GM21360 (cell line): Measurements from ENCODE around the gene SLC1A7.

ENCODE experiments used
- ATAC-seq: cut with Tn5 transposase; IDR thresholded peaks from one replicate; pipeline ENCODE4 v1.9.1; 2021; ENCODE audit warnings: mild to moderate bottlenecking, moderate library complexity; ENCODE audit not compliant: unreplicated experiment

The SLC1A7 gene

DNA sequence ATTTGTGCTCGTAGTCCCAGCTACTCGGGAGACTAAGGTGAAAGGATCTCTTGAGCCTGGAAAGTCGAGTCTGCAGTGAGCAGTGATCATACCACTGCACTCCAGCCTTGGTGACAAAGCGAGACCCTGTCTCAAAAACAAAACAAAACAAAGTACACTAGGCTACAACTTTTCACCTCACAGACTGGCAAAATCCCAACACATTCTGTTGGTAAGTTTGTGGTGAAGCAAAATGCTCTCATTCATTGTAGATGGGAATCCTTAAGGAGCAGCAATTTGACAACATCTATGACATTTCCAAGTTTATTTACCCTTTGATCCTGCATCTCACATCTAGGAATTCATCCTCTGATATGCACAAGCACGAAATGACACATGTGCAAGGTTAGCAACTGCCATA lies 20.2 kb upstream of the SLC1A7 start:
- ATAC-seq, result no peak

DNA sequence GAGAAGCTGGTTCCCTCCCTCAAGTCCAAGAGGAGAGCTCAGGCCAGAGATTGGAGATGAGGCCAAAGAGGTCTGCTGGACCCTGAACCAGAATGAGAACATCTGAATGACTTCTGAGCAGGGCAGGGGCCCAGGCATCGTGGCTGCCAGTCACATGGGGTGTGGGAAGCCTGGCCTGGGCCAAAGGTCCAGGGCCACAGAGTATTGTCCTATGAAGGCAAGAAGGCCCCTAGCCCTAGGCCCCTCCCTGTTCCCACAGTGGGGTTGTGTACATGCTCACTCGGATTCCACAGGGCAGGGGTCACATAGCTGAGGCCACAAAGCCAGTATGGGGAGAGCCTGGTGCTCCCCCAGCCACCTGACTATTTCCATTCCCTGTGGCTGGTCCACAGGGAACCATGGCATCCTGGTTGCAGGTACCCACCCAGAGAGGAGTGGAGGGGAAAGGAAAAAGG lies 18.5 kb upstream of the SLC1A7 start:
- ATAC-seq, result no peak

DNA sequence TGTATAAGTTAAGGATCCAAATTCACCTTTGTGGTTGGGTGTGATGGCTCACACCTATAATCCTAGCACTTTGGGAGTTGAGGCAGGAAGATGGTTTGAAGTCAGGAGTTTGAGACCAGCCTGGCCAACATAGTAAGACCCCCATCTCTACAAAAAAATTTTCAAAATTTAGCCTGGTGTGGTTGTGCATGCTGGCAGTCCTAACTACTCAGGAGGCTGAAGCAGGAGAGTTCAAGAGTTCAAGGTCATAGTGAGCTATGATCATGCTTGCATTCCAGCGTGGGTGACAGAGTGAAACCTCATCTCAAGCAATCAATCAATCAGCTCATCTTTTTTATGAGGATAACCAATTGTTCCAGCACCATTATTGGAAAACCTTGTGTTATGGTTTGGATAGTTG lies 16.5 kb upstream of the SLC1A7 start:
- ATAC-seq, result no peak

DNA sequence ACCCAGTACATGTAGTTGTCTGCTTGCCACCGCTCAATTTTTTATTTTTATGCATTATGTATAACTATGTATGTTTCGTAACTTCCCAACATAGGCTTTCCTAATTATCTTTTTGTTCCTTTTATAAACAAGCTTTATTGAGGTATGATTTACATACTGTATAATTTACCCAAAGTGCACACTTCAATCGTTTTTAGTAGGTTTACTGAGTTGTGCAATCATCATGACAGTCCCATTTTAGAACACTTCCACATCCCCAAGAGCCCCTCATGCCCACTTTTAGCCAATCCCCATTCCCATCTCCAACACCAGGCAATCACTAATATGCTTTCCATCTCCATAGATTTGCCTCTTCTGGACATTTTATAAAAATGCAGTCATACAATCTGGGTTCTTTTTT lies 14.3 kb upstream of the SLC1A7 start:
- no peak for ATAC-seq

DNA sequence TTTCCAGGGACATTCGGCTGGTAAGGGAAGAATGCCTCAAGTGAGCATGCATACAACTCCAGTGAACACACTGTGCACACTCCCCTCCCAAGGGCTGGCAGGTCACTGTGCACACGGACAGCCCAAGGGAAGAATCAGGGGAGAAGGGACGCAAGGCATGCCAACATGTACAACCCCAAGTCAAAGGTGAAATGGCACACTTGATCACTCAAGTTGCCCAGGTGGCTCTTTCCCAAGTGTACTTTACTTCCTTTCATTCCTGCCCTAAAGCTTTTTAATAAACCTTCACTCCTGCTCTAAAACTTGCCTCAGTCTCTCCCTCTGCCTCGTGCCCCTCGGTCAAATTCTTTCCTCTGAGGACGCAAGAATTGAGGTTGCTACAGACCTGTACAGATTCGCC lies 13.5 kb upstream of the SLC1A7 start:
- no peak for ATAC-seq

DNA sequence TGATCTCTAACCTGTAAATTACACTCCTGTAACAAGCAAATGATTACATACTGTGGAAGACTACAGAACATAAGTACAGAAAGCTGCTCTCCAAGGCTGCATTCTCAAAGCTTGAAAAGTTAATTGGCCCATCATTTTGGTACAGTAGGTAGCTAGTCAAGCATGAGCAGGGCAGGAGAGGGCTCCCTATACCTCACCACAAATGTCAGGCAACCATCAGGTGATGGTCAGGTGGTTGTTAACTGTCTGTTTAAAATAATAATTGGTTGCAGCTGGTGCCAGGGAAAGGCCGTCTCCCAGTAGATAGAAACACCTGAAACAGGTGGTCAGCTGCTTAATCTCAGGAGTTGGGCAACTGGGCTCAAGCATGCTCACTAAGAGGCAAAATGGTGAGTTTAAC lies 13.1 kb upstream of the SLC1A7 start:
- no peak for ATAC-seq

DNA sequence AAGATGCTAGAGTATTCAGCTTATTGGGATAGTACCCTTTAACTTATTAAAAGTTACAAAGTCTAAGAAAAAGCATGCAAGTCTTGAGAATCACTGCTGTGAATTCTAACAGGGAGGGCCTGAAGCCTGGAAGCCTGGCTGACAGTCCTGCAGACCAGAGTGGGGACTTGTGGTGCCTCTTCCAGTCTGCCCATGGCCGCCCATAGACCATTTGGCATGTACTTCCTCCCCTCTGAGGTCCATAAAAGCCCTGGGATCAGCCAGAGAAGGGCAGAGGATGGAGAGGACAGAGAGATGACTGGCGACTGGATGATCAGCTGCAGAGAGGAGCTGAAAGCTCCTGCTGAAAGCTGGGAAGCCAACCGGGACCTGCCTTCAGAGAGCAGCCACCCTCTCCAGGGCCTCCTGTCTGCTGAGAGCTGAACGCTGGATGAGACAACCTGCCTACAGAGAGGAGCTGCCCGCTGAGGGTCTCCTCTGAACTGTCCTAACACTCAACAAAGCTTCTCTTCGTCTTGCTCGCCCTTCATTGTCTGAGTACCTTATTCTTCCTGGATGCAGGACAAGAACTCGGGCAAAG lies 12.5 kb upstream of the SLC1A7 start:
- no peak for ATAC-seq

DNA sequence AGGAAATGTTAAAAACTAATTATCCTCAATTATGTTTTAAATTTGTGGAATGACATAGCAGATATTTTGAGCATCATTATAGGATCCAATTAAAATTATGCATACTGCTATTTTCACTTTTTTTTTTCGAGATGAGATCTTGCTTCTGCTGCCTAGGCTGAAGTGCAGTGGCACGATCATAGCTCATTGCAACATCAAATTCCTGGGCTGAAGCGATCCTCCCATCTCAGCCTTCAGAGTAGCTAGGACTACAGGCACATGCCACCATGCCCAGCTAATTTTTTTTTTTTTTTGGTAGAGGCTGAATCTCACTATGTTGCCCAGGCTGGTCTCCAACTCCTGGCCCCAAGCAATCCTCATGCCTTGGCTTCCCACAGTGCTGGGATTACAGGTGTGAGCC lies 11.3 kb upstream of the SLC1A7 start:
- ATAC-seq, result no peak

DNA sequence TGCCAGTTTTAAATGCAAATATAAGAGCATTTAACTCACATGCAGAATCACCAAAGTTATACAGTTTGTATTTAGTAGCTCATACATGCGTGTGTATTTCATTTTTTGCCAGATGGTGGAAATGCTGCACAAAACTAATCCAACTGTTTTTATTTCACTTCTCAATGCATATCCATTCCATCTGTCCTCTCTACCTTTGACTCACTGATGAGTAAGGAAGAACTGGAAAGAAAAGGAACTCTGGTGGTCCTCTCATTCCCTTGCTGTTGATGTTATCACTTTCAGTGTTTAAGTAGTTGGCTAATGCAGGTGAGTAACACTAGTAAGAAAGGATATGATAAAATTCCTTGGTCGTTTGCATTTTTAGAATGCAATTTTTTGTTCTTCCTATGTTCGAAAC lies 5.7 kb upstream of the SLC1A7 start:
- no peak for ATAC-seq

DNA sequence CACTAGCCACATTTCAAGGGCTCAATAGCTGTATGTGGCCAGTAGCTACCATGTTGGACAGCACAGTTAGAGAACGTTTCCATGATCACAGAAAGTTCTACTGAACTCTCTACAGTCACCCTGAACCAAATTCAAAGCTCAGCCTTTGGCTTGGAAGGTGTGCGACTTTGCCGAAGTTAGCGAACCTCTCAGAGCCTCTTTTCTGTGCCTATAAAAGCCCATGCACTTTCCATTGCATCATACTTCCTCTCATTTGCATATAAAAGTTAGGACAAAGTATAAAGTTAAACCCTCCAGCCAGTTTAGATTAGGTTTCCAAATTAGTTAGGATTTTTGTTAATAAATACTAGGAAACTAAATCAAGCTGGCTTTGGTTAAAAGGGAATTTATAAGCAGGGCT lies 4.7 kb upstream of the SLC1A7 start:
- no peak for ATAC-seq

DNA sequence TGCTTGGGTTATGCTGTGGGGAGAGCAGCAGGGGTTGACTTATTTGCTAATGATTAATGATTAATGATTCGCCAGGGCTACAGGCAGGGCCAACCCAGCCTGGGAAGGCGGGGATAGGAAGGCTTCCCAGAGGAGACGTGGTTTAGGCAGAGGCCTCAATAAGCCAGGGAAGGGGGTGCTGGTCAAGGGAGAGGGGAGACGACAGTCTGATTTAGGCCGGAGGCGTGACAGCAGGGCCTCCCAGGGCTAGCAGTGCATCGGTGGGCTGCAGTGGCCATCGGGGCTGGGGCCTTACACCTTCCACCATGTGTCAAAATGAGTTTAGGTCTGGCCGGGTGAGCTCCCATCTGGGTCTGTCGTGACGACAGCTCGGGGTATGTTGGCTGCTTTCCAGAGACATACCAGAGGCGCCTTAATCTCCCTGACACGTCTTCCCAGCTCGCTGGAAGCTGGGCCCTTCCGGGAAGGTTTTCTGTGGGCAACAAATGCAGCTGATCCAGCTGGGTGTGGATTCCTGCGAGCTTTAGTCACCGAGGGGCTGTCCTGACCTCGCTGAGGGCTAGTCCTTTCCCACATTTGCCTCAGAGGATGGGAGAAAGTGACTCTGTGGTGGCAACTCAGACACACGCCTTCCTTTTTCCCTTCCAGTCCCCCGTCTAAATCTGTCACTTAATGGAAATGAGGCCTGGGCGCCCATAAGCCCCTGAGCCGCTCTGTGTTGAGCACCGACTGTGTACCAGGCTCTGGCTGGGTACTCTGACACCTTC lies 3.7 kb upstream of the SLC1A7 start:
- no peak for ATAC-seq

DNA sequence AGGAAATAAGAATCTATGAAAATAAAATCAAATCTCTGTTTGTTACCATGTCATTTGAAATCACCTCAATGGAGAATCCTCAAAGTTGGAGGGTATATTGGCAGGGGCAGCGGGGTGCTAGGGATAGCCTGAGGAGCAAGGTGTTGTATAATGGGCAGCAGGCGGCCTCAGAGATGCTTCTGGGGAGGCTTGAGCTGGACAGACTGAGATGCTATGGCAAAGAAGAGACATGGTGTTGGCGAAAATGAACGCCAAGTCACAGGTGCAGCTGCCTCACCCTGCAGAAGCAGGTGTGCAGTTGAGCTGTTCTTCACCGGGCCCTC lies 3.1 kb upstream of the SLC1A7 start:
- no peak for ATAC-seq

DNA sequence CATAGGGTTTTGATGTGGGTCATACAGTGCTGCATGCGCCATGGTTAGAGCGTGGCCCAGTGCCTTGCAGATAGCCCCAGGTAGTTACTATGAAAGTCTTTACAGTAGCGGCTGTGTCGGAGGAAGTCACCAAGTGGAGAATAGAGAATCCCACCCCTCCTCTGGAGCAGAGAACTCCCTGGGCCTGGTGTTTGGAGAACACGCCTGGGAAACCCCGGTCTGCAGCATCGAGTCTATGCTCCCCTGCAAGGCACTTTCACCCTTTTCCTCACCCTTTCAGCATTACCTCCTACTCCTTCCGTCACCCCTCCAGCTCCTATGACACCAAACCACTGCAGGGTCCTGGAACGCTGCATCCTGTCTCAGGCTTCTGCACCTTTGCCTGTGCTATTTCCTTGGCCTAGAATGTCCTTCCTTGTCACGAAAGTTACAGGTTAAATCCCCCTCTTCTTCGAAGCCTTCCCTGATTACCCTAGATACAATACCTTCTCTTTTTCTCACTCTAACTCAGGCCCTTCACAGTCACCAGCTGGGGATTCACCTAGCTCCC lies 2.7 kb upstream of the SLC1A7 start:
- no peak for ATAC-seq

DNA sequence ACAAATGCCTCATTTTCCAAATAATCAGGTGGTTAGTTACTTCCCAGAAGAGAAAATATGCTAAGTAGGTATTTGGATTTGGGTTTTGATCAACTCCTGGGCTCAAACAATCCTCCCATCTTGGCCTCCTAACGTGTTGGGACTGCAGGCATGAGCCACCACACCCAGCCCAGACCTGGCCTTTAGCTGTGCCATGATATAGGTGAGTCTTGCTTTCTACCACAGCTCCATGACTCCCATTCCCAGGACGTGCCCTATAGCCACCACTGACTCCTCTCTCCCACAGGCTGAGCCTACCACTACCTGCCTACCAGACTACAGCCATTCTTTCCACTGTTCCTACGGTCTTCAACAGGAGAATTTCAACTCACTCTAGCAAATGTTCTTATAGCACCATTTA lies 1.8 kb upstream of the SLC1A7 start:
- no peak for ATAC-seq

DNA sequence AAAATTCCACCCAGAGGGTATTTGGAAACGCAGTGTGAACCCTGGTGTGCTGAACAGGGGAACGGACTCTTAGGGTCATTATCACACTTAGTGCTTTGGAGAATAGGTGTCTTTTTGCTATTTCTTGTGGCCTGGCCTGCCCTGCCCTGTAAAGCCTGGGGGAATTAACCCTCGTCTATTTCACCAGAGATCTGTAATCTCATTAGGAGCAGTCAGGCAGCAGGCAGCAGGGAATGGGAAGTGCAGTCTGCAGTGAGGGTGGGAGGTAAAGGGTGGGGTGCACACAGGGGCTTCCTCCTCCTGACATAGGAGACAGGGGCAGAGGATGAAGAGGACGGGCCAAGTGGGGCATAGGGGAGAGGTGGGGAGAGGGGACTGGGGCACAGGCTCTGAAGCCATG lies 1.1 kb upstream of the SLC1A7 start:
- ATAC-seq, result no peak

DNA sequence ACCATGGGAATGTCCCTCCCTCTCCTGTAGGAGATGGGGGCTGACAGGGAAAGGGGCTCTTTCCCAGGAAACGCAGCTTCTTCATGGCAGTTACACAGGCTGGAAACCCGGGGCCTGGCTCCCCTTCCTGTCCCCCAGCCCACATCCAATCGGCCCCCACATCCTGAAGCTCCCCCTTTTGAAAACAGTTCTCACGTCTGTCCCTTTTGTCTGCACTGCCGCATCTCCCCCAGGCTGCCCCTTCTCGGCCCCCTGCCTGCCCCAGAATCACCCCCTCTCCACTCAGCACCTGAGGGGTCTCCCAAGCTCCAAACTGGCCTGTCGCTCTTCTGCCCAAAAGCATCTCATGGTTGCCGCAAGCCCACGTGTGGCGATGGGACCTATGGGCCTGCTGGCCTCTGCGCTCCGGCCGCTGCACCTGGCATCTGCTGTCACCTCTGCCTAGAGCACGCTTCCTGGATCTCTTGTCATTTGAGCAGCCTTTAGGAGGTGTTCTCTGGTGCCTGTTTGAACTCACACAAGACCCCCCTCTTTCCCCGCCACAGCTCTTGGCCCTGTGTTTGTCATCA lies 867 bp downstream of the SLC1A7 start:
- ATAC-seq, result no peak

DNA sequence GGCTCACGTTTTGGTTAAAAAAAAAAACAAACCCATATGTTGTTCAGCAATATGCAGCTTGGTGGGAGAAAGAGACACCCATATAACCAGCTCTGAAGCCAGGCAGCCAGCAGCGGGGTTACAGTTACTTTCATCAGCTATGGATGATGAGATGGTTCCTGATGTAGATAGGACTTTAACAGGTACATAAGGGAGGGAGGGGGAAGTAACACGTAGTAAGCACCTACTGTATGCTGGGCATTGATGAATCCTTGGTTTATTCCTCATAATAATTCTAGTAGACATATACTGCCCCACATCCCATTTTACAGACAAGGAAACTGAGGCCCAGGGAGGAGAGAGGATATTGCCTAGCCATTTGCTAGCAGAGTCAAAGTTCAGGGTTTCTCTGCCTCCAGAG lies 2.0 kb downstream of the SLC1A7 start:
- ATAC-seq, result no peak

DNA sequence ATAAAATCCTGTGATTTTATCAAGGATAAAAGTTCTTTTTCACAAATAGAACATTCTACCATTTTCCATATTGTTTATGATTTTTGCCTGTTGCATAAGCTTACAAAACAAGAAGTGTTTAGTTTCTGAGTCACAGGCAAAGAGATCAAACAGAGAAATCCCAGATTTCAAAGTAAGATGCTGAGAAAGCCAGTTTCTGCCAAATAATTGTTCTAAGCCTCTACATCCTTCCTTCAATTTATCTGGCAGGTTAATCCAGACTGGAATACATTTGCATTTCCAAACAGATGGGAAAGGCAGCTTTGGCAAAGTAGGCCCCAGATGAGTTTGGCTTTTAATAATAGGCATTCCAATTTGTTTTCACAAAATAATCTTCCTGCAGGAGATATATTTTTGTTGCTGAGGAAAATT lies 2.5 kb downstream of the SLC1A7 start:
- no peak for ATAC-seq

DNA sequence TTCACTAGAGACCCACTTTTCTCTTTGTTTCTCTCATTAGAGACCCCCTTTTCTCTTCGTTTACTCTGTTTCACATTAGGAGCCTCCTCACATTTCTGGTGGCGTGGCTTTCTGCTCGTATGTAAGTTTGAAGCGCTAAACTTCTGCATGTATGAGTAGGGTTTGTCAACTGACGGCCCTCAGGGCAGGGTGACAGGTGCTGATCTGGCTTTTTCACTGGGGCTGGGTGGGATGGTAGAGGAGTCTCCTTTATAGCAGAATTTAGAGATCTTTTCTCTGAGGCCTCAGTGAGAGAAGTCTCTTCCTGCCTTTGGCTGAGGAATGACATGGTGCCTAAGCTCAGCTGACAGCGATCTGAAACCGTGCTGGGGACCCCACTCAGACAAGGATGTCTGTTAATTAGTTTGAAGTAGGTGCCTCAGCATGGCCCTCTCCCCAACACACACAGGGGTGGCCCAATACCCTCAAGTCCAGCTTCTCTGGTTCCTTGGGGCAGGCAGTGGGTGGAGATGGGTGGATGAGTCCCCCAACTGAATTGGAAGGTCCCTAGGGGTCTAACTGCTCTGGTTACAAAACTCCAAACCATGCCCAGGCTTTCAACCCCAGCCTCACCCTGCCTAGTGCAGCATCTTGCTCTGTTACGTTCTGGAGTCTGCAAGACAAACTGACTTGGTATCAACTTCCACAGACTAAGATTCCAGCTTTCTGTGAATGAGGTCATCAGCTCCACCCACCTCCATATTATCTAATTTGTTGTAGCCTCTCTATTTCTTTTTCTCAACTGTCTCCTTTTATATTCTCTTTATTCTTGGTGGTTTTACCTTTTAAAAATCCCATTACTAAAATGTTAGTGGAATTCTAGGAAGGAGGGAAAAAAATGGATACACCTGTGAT lies 3.2 kb downstream of the SLC1A7 start:
- ATAC-seq, result no peak

DNA sequence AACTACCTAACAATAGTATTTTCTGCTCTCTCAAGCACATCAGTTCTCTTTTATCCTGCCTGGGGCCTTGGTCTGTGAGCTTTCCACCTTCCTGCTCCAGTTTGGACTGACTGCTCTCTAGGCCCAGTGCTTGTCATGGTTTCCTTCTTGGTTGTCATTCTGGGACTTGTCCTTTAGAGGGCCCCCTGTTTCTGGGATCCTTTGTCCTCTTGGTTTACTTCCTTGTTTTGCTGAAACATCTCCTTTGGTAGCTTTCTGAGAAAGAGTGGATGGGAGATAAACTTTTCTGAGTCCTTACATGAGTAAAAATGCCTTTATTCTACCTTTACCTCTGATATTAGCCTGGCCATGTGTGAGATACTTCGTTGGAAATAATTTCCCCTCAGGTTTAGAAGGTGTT lies 4.7 kb downstream of the SLC1A7 start:
- ATAC-seq, result no peak

DNA sequence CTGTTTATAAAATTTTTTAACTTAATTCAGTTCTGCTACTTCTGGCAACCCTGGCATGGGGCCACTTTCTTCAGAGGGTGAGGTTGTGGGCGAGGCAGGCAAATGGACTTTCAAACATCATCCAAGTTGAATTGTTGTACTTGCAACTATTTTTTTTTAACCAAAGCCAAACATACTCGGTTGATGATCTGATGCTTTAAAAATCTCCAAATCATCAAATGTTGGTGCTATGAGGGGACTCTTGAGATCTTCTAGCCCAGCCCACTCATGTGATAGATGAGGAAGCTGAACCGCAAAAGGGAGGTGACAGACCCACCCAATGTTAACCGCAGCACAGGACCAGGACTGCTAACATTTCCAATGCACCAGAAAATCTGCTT lies 6.7 kb downstream of the SLC1A7 start:
- no peak for ATAC-seq
